Measurements from ENCODE around the gene TMEM225B. TPM values are rescaled to one million over a fixed set of nuclear protein-coding genes. Genes with fewer than 3 reads are reported as not detected.

The TMEM225B gene
- total RNA-seq, 1 experiment from 2014 or later, result 0.31 TPM

GRCh38 chr7:99639267-99639666, 41.2 kb downstream of the TMEM225B start:
- no TSS peak for BruUV-seq (replicated peaks)
- TF ChIP-seq SIN3A (IDR thresholded peaks at IDR 0.05; ENCODE audit: borderline replicate concordance, insufficient read depth, low read depth, low read length) (no peak), REST (IDR thresholded peaks at IDR 0.05; ENCODE audit: insufficient read depth in 1 of 2, low read depth in 2 of 2, low read length in 1 of 2) (no peak), TCF7L2 (IDR thresholded peaks at IDR 0.05; ENCODE audit: low read depth, low read length) (no peak)
- TF ChIP-seq, protein P1, sequence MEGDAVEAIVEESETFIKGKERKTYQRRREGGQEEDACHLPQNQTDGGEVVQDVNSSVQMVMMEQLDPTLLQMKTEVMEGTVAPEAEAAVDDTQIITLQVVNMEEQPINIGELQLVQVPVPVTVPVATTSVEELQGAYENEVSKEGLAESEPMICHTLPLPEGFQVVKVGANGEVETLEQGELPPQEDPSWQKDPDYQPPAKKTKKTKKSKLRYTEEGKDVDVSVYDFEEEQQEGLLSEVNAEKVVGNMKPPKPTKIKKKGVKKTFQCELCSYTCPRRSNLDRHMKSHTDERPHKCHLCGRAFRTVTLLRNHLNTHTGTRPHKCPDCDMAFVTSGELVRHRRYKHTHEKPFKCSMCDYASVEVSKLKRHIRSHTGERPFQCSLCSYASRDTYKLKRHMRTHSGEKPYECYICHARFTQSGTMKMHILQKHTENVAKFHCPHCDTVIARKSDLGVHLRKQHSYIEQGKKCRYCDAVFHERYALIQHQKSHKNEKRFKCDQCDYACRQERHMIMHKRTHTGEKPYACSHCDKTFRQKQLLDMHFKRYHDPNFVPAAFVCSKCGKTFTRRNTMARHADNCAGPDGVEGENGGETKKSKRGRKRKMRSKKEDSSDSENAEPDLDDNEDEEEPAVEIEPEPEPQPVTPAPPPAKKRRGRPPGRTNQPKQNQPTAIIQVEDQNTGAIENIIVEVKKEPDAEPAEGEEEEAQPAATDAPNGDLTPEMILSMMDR (IDR thresholded peaks at IDR 0.05), result no peak
- H3K27ac ChIP-seq (ENCODE audit: low read length), result no peak overlapping the region
- H3K9me3 ChIP-seq (ENCODE audit: control insufficient read depth, insufficient read depth, low read depth, low read length), result no peaks in the 10 kb centered on the region
- ATAC-seq, result no peak
- H3K4me1 ChIP-seq (ENCODE audit: control insufficient read depth, insufficient read depth, low read length), result no peaks in the 10 kb centered on the region
- in situ Hi-C loops (cut with HindIII; ENCODE audit: low pct_unique_long_range_greater_than_20kb, low sequenced_read_pairs) (no loop called here), intact Hi-C loops (cut with micrococcal nuclease; ENCODE audit: unreplicated experiment) (no loop called here)
- POLR2A ChIA-PET, result no interaction called here
- no peak overlapping the region for H3K4me3 ChIP-seq (ENCODE audit: low read depth in 2 of 2, low read length in 2 of 2)
- no peaks in the 10 kb centered on the region for H3K36me3 ChIP-seq (ENCODE audit: control insufficient read depth, insufficient read depth, low read length)
- no peaks in the 10 kb centered on the region for H3K27me3 ChIP-seq (ENCODE audit: control insufficient read depth, insufficient read depth, low read length)
- no peak for DNase-seq (ENCODE audit: low read depth, low spot score)
- CTCF ChIA-PET, result no interaction called here

DNA sequence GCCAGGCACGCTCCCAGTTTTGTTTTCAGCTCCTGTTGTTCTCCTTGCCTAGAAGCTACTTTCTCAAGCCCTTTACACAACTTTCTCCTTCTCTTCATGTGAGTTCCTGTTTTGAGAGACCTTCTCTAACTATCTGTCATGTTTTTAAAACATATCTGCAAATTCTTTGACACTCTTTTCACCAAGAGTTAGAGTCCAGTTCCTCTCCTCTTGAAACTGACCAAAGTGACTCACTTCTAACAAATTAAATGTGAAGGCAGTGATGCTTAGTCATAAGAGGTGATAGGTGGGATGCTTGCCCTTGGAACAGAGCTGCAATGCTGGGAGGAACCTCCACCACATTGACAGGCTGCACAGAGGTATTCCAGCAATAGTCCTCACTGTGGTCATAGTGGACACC, 44.0 kb downstream of the TMEM225B start:
- Histone ChIP-seq H3K9me3 (ENCODE audit: control insufficient read depth, insufficient read depth, low read depth, low read length) (no peaks in the 10 kb centered on the region), H3K4me1 (ENCODE audit: control insufficient read depth, insufficient read depth, low read length) (no peaks in the 10 kb centered on the region), H3K4me3 (ENCODE audit: low read depth in 2 of 2, low read length in 2 of 2) (no peak overlapping the region), H3K27ac (ENCODE audit: low read length) (no peak overlapping the region), H3K36me3 (ENCODE audit: control insufficient read depth, insufficient read depth, low read length) (no peaks in the 10 kb centered on the region), H3K27me3 (ENCODE audit: control insufficient read depth, insufficient read depth, low read length) (no peaks in the 10 kb centered on the region)
- CTCF ChIA-PET, result no interaction called here
- in situ Hi-C loops (cut with HindIII; ENCODE audit: low pct_unique_long_range_greater_than_20kb, low sequenced_read_pairs), result no loop called here
- BruUV-seq (replicated peaks), result no TSS peak
- DNase-seq (ENCODE audit: low read depth, low spot score) (no peak), ATAC-seq (no peak)
- TF ChIP-seq REST (IDR thresholded peaks at IDR 0.05; ENCODE audit: insufficient read depth in 1 of 2, low read depth in 2 of 2, low read length in 1 of 2) (no peak), POLR2AphosphoS5 (IDR thresholded peaks at IDR 0.05; ENCODE audit: low read depth, low read length) (no peak), SIN3A (IDR thresholded peaks at IDR 0.05; ENCODE audit: borderline replicate concordance, insufficient read depth, low read depth, low read length) (no peak), TCF7L2 (IDR thresholded peaks at IDR 0.05; ENCODE audit: low read depth, low read length) (no peak)
- POLR2A ChIA-PET, result no interaction called here
- intact Hi-C loops (cut with micrococcal nuclease; ENCODE audit: unreplicated experiment), result no loop called here

Measured in Panc1 (cell line).